ENCODE measurements around the gene TANGO2. TPM values are rescaled to one million over a fixed set of nuclear protein-coding genes. Genes with fewer than 3 reads are reported as not detected.

TANGO2 gene
- polyA plus RNA-seq, 1 donor from 2014 or later = 12.7 TPM

DNA sequence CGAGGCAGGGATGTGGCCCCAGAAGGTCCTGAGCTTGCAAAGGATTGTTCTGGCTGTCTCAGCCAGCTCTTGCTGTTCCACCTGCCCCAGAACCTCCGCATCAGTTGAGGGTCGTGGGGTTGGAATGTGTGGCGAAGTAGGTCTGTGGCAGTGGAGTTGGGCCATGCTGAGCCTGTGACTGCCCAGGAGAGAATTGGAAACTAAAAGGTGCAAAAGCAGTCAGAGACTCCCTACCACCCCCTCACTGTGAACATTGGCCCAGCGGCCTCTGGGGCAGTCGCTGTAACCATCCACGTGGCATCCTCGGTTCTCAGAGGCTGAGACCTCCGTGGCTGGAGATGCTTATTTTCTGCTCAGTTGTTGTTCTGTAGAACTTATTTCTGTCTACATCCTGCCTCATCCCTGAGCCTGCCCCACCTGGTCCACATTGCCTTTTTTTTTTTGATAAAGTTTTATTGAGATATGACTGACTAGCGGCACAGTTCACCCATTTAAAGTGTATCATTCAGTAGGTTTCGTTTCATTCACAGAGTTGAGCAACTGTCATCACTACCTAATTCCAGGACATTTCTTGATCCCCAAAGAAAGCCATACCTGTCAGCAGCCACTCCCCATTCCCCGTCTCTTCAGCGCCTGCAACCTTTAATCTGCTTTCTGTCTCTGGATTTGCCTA lies 36.8 kb downstream of the TANGO2 start:
- H3K9ac ChIP-seq (ENCODE audit: low read length) = no peak overlapping the region
- no peaks in the 10 kb centered on the region for H3K36me3 ChIP-seq (ENCODE audit: insufficient read depth, low read length)
- no peak overlapping the region for H3K4me3 ChIP-seq (ENCODE audit: low read length)

GRCh38 chr22:20058989-20059770 lies 38.3 kb downstream of the TANGO2 start:
- H3K9me3 ChIP-seq (ENCODE audit: low read length) = no peaks in the 10 kb centered on the region
- no peak overlapping the region for H3K27ac ChIP-seq (ENCODE audit: low read length)
- no peaks in the 10 kb centered on the region for H3K79me2 ChIP-seq (replicated peaks; ENCODE audit: insufficient read depth, low read length)
- no peaks in the 10 kb centered on the region for H3K9me2 ChIP-seq (ENCODE audit: insufficient read depth, low read length)
- H3F3A ChIP-seq (ENCODE audit: insufficient read depth, low read length, poor library complexity, severe bottlenecking) = no peaks in the 10 kb centered on the region
- H3K4me2 ChIP-seq (ENCODE audit: low read length) = no peak overlapping the region
- H3K4me3 ChIP-seq (ENCODE audit: low read length) = no peak overlapping the region
- no peaks in the 10 kb centered on the region for H4K20me1 ChIP-seq (ENCODE audit: insufficient read depth)
- H3K9ac ChIP-seq (ENCODE audit: low read length) = no peak overlapping the region
- H3K27me3 ChIP-seq (ENCODE audit: insufficient read depth, low read depth, low read length) = no peaks in the 10 kb centered on the region
- no peak overlapping the region for H2AFZ ChIP-seq (ENCODE audit: low read depth, low read length)
- no peaks in the 10 kb centered on the region for H3K36me3 ChIP-seq (ENCODE audit: insufficient read depth, low read length)
- TF ChIP-seq POLR2AphosphoS5 (IDR thresholded peaks at IDR 0.05) = no peak
- TF ChIP-seq RAD21 (conservative IDR thresholded peaks at IDR 0.05) = no peak
- TF ChIP-seq, protein P1, sequence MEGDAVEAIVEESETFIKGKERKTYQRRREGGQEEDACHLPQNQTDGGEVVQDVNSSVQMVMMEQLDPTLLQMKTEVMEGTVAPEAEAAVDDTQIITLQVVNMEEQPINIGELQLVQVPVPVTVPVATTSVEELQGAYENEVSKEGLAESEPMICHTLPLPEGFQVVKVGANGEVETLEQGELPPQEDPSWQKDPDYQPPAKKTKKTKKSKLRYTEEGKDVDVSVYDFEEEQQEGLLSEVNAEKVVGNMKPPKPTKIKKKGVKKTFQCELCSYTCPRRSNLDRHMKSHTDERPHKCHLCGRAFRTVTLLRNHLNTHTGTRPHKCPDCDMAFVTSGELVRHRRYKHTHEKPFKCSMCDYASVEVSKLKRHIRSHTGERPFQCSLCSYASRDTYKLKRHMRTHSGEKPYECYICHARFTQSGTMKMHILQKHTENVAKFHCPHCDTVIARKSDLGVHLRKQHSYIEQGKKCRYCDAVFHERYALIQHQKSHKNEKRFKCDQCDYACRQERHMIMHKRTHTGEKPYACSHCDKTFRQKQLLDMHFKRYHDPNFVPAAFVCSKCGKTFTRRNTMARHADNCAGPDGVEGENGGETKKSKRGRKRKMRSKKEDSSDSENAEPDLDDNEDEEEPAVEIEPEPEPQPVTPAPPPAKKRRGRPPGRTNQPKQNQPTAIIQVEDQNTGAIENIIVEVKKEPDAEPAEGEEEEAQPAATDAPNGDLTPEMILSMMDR (IDR thresholded peaks at IDR 0.05; ENCODE audit: poor library complexity, severe bottlenecking) = no peak
- no peak for TF ChIP-seq MXI1 (conservative IDR thresholded peaks at IDR 0.05; ENCODE audit: poor library complexity, severe bottlenecking)
- no peak for TF ChIP-seq TAF1 (IDR thresholded peaks at IDR 0.05; ENCODE audit: low read depth)
- TF ChIP-seq SMC3 (conservative IDR thresholded peaks at IDR 0.05; ENCODE audit: poor library complexity) = no peak
- TF ChIP-seq, protein P2, sequence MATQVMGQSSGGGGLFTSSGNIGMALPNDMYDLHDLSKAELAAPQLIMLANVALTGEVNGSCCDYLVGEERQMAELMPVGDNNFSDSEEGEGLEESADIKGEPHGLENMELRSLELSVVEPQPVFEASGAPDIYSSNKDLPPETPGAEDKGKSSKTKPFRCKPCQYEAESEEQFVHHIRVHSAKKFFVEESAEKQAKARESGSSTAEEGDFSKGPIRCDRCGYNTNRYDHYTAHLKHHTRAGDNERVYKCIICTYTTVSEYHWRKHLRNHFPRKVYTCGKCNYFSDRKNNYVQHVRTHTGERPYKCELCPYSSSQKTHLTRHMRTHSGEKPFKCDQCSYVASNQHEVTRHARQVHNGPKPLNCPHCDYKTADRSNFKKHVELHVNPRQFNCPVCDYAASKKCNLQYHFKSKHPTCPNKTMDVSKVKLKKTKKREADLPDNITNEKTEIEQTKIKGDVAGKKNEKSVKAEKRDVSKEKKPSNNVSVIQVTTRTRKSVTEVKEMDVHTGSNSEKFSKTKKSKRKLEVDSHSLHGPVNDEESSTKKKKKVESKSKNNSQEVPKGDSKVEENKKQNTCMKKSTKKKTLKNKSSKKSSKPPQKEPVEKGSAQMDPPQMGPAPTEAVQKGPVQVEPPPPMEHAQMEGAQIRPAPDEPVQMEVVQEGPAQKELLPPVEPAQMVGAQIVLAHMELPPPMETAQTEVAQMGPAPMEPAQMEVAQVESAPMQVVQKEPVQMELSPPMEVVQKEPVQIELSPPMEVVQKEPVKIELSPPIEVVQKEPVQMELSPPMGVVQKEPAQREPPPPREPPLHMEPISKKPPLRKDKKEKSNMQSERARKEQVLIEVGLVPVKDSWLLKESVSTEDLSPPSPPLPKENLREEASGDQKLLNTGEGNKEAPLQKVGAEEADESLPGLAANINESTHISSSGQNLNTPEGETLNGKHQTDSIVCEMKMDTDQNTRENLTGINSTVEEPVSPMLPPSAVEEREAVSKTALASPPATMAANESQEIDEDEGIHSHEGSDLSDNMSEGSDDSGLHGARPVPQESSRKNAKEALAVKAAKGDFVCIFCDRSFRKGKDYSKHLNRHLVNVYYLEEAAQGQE (IDR thresholded peaks at IDR 0.05; ENCODE audit: borderline replicate concordance) = no peak
- no peak for TF ChIP-seq EZH2 (IDR thresholded peaks at IDR 0.05; ENCODE audit: borderline replicate concordance, insufficient read depth, low read length, poor library complexity, severe bottlenecking)

More for the DNA sequence above, 36.8 kb downstream of the TANGO2 start:
- no peaks in the 10 kb centered on the region for H3K9me3 ChIP-seq (ENCODE audit: low read length)
- TF ChIP-seq TAF1 (IDR thresholded peaks at IDR 0.05; ENCODE audit: low read depth) (no peak), RAD21 (conservative IDR thresholded peaks at IDR 0.05) (no peak), EZH2 (IDR thresholded peaks at IDR 0.05; ENCODE audit: borderline replicate concordance, insufficient read depth, low read length, poor library complexity, severe bottlenecking) (no peak), POLR2AphosphoS5 (IDR thresholded peaks at IDR 0.05) (no peak), SMC3 (conservative IDR thresholded peaks at IDR 0.05; ENCODE audit: poor library complexity) (no peak), MXI1 (conservative IDR thresholded peaks at IDR 0.05; ENCODE audit: poor library complexity, severe bottlenecking) (no peak), EP300 (conservative IDR thresholded peaks at IDR 0.05; ENCODE audit: poor library complexity, severe bottlenecking) (no peak)
- TF ChIP-seq, protein P2 (IDR thresholded peaks at IDR 0.05; ENCODE audit: borderline replicate concordance) = no peak
- TF ChIP-seq, protein P1 (IDR thresholded peaks at IDR 0.05; ENCODE audit: poor library complexity, severe bottlenecking) = no peak
- H3F3A ChIP-seq (ENCODE audit: insufficient read depth, low read length, poor library complexity, severe bottlenecking) = no peaks in the 10 kb centered on the region
- H3K27me3 ChIP-seq (ENCODE audit: insufficient read depth, low read depth, low read length) = no peaks in the 10 kb centered on the region
- H3K4me2 ChIP-seq (ENCODE audit: low read length) = no peak overlapping the region
- H3K27ac ChIP-seq (ENCODE audit: low read length) = no peak overlapping the region
- H4K20me1 ChIP-seq (ENCODE audit: insufficient read depth) = no peaks in the 10 kb centered on the region
- no peaks in the 10 kb centered on the region for H3K79me2 ChIP-seq (replicated peaks; ENCODE audit: insufficient read depth, low read length)
- H3K9me2 ChIP-seq (ENCODE audit: insufficient read depth, low read length) = no peaks in the 10 kb centered on the region
- H2AFZ ChIP-seq (ENCODE audit: low read depth, low read length) = no peak overlapping the region

All from neural cell (in vitro differentiated cells).